Measurements from ENCODE around the gene THAP5.
A peak's percentile ranks its signal among the peaks of the same experiment; 100 is the strongest.

Gene THAP5

GRCh38 chr7:108569381-108570145 is at the start of gene THAP5, which contains the start of gene DNAJB9:
THAP5 (minus strand) TSS chr7:108569706; CDS start chr7:108569569, 137 bp downstream.
DNAJB9 (plus strand) TSS chr7:108569874; CDS start chr7:108571727, 1,853 bp downstream.
- DNase-seq = peak; percentile 99

GRCh38 chr7:108618056-108618455 is 48.5 kb upstream of the THAP5 start:
- DNase-seq = no peak

GRCh38 chr7:108614896-108615295 is 45.4 kb upstream of the THAP5 start:
- no peak for DNase-seq

GRCh38 chr7:108613949-108614381 is 44.5 kb upstream of the THAP5 start:
- DNase-seq = no peak

- peak; percentile 71 for DNase-seq
These were observed 43.8 kb upstream of the THAP5 start for GRCh38 chr7:108613147-108613948.

GRCh38 chr7:108611268-108611667 is 41.8 kb upstream of the THAP5 start:
- DNase-seq = no peak

- DNase-seq = no peak
These were observed 40.1 kb upstream of the THAP5 start for GRCh38 chr7:108609643-108610042.

- DNase-seq = no peak
These were observed 36.2 kb upstream of the THAP5 start for GRCh38 chr7:108605559-108606201.

GRCh38 chr7:108604307-108605077 is 35.0 kb upstream of the THAP5 start:
- peak; percentile 37 for DNase-seq

GRCh38 chr7:108603656-108604306 is 34.3 kb upstream of the THAP5 start:
- DNase-seq = no peak

GRCh38 chr7:108600399-108600798 is 30.9 kb upstream of the THAP5 start:
- no peak for DNase-seq

- DNase-seq = peak; percentile 90
These were observed 29.5 kb upstream of the THAP5 start for GRCh38 chr7:108598914-108599580.

GRCh38 chr7:108598153-108598552 is 28.6 kb upstream of the THAP5 start:
- DNase-seq = peak; percentile 82

- no peak for DNase-seq
These were observed 27.1 kb upstream of the THAP5 start for GRCh38 chr7:108596560-108596959.

GRCh38 chr7:108592646-108593201 is 23.2 kb upstream of the THAP5 start:
- DNase-seq = peak; percentile 86

GRCh38 chr7:108590606-108591005 is 21.1 kb upstream of the THAP5 start:
- DNase-seq = no peak

- no peak for DNase-seq
These were observed 20.4 kb upstream of the THAP5 start for GRCh38 chr7:108589874-108590273.

GRCh38 chr7:108589199-108589598 is 19.7 kb upstream of the THAP5 start:
- DNase-seq = no peak

- no peak for DNase-seq
These were observed 16.8 kb upstream of the THAP5 start for GRCh38 chr7:108586274-108586710.

GRCh38 chr7:108585843-108586242 is 16.3 kb upstream of the THAP5 start:
- no peak for DNase-seq

GRCh38 chr7:108584211-108584610 is 14.7 kb upstream of the THAP5 start:
- no peak for DNase-seq

Measured in DMS 273 treated with DMSO at 0.1 percent for 48 hours (cell line).